GM18526 (cell line): ENCODE results near the gene ABTB2.

Experiments
- POLR2A ChIP-seq: IDR thresholded peaks from 3 replicates; pipeline ENCODE4 v1.6.1; 2011; ENCODE audit not compliant: insufficient read length; ENCODE audit errors: extremely low read depth

The ABTB2 gene

GRCh38 chr11:34314176-34314575 is 43.6 kb downstream of the ABTB2 start:
- TF ChIP-seq POLR2A = no peak

- no peak for TF ChIP-seq POLR2A
These were observed 44.7 kb downstream of the ABTB2 start for GRCh38 chr11:34313099-34313517.

GRCh38 chr11:34311126-34311525 is 46.7 kb downstream of the ABTB2 start:
- TF ChIP-seq POLR2A = no peak

- TF ChIP-seq POLR2A = no peak
These were observed 47.8 kb downstream of the ABTB2 start for GRCh38 chr11:34309965-34310364.

GRCh38 chr11:34308913-34309585 is 48.8 kb downstream of the ABTB2 start:
- TF ChIP-seq POLR2A = no peak

GRCh38 chr11:34308049-34308912 is 49.5 kb downstream of the ABTB2 start:
- TF ChIP-seq POLR2A = no peak

- no peak for TF ChIP-seq POLR2A
These were observed 52.0 kb downstream of the ABTB2 start for GRCh38 chr11:34305780-34306179.

- no peak for TF ChIP-seq POLR2A
These were observed 52.6 kb downstream of the ABTB2 start for GRCh38 chr11:34305193-34305592.

- no peak for TF ChIP-seq POLR2A
These were observed 54.7 kb downstream of the ABTB2 start for GRCh38 chr11:34303028-34303570.

- TF ChIP-seq POLR2A = no peak
These were observed 55.5 kb downstream of the ABTB2 start for GRCh38 chr11:34302046-34302921.

GRCh38 chr11:34300926-34301295 is 56.9 kb downstream of the ABTB2 start:
- no peak for TF ChIP-seq POLR2A

GRCh38 chr11:34300026-34300925 is 57.5 kb downstream of the ABTB2 start:
- TF ChIP-seq POLR2A = no peak

GRCh38 chr11:34299284-34299972 is 58.4 kb downstream of the ABTB2 start:
- no peak for TF ChIP-seq POLR2A

- TF ChIP-seq POLR2A = no peak
These were observed 58.9 kb downstream of the ABTB2 start for GRCh38 chr11:34298871-34299270.
